Naive thymus-derived CD8-positive, alpha-beta T cell (primary cell): Measurements from ENCODE around the gene OGFR. TPM values are rescaled to one million over a fixed set of nuclear protein-coding genes. Genes with fewer than 3 reads are reported as not detected.

Experiments used
- ATAC-seq, 2 donors: fragments of 150-1000 bp; cut with Tn5 transposase in 1 of 2; sonication (Bioruptor Pico), chemical (Tn5 transposase) in 1 of 2; 1 replicate in 1 of 2; 2 replicates in 1 of 2; pipeline ENCODE4 v1.10.0; 2021; ENCODE audit warnings: mild to moderate bottlenecking in 2 of 2, moderate library complexity in 2 of 2
- POLR2A ChIA-PET: fragments of 350-600 bp; sonication (Branson Sonifier 250); formaldehyde crosslinking; loops from one replicate; lab custom pipeline; 2021; ENCODE audit warnings: antibody characterized with exemption; lab: Charles Lee
- DNase-seq, 10 donors: peaks; one replicate each; pipeline versions ENCODE4 v3.0.0 to v3.0.0-alpha.2; 2020 to 2022
- H3K27ac Mint-ChIP-seq, 10 donors: one replicate each; pipeline ENCODE4 v1.8.0; 2020 to 2022; ENCODE audit warnings: mild to moderate bottlenecking in 10 of 10, mixed read lengths in 10 of 10, moderate library complexity in 4 of 10, inconsistent platforms in 1 of 10
- H3K27me3 Mint-ChIP-seq, 5 donors: one replicate each; pipeline ENCODE4 v1.8.0; 2021 to 2022; ENCODE audit warnings: mixed read lengths in 5 of 5
- H3K36me3 Mint-ChIP-seq, 3 donors: one replicate each; pipeline ENCODE4 v1.8.0; 2020 to 2022; ENCODE audit warnings: mixed read lengths in 3 of 3, mild to moderate bottlenecking in 2 of 3, inconsistent platforms in 1 of 3
- H3K4me1 Mint-ChIP-seq, 4 donors: one replicate each; pipeline ENCODE4 v1.8.0; 2021 to 2022; ENCODE audit warnings: mixed read lengths in 4 of 4
- H3K4me3 Mint-ChIP-seq, 10 donors: one replicate each; pipeline ENCODE4 v1.8.0; 2020 to 2022; ENCODE audit warnings: mild to moderate bottlenecking in 10 of 10, mixed read lengths in 10 of 10, moderate library complexity in 6 of 10, inconsistent platforms in 1 of 10
- H3K9me3 Mint-ChIP-seq, 9 donors: one replicate each; pipeline ENCODE4 v1.8.0; 2020 to 2022; ENCODE audit warnings: mixed read lengths in 9 of 9, mild to moderate bottlenecking in 3 of 9, inconsistent platforms in 1 of 9, moderate library complexity in 1 of 9
- polyA plus RNA-seq, 3 donors: library from polyadenylated mRNA; unstranded; fragments of 300-500 nt; fragmentation: Illumina TruSeq; gene quantifications; one replicate each; pipeline ENCODE4 v1.2.3, GENCODE V29; 2021
- total RNA-seq, 8 experiments: library from RNA in 2 of 8; stranded (reverse) in 2 of 8; gene quantifications; one replicate each; pipeline ENCODE4 v1.2.3 and lab custom pipeline; 2021 to 2026

OGFR gene
- total and polyA plus RNA-seq, 5 experiments from 2014 or later = 26.5 to 79.9 (median 58.2) TPM

DNA sequence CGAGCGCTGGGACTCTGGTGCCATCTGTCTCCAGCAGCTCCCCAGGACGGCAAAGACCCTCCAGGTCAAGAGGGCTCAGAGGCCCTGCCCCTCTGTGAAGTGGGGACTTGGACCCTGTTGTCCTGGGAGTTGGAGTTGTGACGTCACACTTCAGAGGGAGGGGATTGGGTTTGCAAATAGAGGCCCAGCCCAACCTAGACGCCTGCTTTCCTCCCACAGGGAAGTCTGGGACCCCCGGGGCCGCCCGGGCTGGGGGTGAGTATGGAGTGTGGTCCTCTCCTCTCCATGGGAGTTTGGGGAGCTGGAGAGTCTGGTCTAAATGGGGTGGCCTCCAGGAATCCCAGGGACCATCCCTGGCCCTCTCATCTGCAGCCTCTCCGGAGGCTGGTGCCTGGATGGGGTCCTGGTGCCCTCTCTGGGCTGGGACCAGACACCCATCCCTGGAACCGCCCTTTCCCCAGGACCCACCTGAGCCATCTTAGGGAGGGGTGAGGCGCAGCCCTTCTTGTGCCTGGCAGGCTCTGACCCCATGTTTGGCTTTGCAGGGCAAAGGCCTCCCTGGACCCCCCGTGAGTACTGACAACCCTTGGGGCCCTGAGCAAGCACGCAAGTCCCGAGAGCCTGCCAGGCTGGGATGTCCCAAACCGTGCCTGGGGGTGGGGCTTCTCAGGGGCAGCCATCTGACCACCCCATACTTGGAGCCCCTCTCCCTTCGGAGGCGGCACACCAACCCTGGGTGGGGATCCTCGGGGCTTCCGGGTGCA, 16.5 kb downstream of the OGFR start:
- Mint-ChIP-seq H3K36me3 (no peaks in the 10 kb centered on the region), H3K4me1 (peaks cover 0 to 14% (median 3%) of the 10 kb centered on the region in 4 donors), H3K9me3 (no peaks in the 10 kb centered on the region), H3K27me3 (peaks cover 0 to 21% (median 0%) of the 10 kb centered on the region in 5 donors), H3K27ac (no peak overlapping the region), H3K4me3 (no peak overlapping the region)
- POLR2A ChIA-PET = no interaction called here
- no peak for ATAC-seq
- no peak for DNase-seq

DNA sequence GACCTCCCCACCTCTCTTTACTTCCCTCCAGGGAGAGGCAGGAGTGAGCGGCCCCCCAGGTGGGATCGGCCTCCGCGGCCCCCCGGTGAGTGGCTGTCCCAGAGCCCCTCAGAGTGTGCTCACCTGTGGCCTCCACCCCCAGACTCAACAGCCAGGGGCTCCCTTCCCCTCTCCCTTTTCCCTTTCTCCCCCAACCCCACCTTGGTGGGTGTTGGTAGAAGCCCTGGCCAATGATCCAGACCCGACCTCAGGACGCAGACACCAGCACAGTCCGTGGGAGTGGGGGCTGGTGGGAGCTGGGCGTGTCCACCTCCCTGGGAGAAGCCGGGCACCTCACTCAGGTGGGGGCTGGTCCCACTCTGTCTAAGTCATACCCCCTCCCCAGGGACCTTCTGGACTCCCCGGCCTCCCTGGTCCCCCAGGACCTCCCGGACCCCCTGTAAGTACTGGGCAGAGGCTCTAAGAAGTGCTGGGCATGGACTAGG, 17.1 kb downstream of the OGFR start:
- H3K4me1 Mint-ChIP-seq = peaks cover 0 to 10% (median 3%) of the 10 kb centered on the region in 4 donors
- H3K27ac Mint-ChIP-seq = no peak overlapping the region
- ATAC-seq = no peak
- no peak overlapping the region for H3K4me3 Mint-ChIP-seq
- POLR2A ChIA-PET = no interaction called here
- H3K9me3 Mint-ChIP-seq = no peaks in the 10 kb centered on the region
- peaks cover 0 to 18% (median 0%) of the 10 kb centered on the region in 5 donors for H3K27me3 Mint-ChIP-seq
- no peak for DNase-seq
- H3K36me3 Mint-ChIP-seq = no peaks in the 10 kb centered on the region

- DNase-seq (peak in 1 of 10 donors; percentile 15), ATAC-seq (no peak)
- POLR2A ChIA-PET = no interaction called here
- H3K36me3 Mint-ChIP-seq = no peaks in the 10 kb centered on the region
- H3K9me3 Mint-ChIP-seq = no peaks in the 10 kb centered on the region
- H3K4me3 Mint-ChIP-seq = no peak overlapping the region
- H3K27me3 Mint-ChIP-seq = peaks cover 0 to 18% (median 0%) of the 10 kb centered on the region in 5 donors
- no peak overlapping the region for H3K27ac Mint-ChIP-seq
- peaks cover 0 to 10% (median 3%) of the 10 kb centered on the region in 4 donors for H3K4me1 Mint-ChIP-seq
Measured at GRCh38 chr20:62822239-62822787, 17.7 kb downstream of the OGFR start.

DNA sequence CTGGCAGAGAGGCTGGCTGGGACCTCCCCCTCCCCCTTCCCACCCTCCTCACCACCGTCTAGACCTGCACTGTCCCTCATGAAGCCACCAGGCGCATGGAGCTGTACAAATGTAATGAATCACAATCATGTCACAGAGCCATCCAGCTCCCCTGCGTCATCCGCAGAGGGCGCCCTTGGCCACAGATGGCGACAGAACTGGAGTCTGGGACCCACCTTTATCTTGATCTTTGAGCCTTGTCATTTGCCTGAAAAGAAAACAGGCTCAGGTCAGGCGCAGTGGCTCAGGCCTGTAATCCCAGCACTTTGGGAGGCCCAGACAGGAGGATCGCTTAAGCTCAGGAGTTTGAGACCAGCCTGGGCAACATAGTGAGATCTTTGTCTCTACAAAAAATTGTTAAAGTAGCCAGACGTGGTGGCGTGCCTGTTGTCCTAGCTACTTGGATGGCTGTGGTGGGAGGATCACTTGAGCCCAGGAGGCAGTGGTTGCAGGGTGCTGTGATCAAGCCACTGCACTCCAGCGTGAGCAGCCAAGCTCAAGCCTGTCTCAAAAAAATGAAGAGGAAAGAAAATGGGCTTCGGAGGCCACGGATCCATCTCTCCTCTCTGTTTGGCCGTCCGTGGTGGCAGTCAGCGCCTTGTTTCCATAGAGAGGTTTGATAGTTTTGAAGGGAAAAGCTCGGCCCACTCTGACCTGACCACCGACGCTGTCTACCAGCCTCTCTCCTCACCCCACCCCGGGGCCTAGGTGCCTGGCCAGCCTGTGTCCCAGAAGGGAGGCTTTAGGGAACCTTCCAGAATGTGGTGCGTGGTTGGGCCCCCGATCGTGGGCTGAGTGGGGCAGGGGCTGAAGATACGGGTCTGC, 18.4 kb downstream of the OGFR start:
- POLR2A ChIA-PET = no interaction called here
- peak in 1 of 10 donors; percentile 64 for DNase-seq
- H3K4me3 Mint-ChIP-seq = peak overlapping the region in 2 of 10 donors; percentile 19 to 26
- H3K9me3 Mint-ChIP-seq = no peaks in the 10 kb centered on the region
- peaks cover 0 to 9% (median 2%) of the 10 kb centered on the region in 4 donors for H3K4me1 Mint-ChIP-seq
- no peaks in the 10 kb centered on the region for H3K36me3 Mint-ChIP-seq
- H3K27ac Mint-ChIP-seq = peak overlapping the region in 3 of 10 donors; percentile 22 to 44 (median 31)
- peaks cover 0 to 13% (median 0%) of the 10 kb centered on the region in 5 donors for H3K27me3 Mint-ChIP-seq
- ATAC-seq = peak in 1 of 2 donors; percentile 45

DNA sequence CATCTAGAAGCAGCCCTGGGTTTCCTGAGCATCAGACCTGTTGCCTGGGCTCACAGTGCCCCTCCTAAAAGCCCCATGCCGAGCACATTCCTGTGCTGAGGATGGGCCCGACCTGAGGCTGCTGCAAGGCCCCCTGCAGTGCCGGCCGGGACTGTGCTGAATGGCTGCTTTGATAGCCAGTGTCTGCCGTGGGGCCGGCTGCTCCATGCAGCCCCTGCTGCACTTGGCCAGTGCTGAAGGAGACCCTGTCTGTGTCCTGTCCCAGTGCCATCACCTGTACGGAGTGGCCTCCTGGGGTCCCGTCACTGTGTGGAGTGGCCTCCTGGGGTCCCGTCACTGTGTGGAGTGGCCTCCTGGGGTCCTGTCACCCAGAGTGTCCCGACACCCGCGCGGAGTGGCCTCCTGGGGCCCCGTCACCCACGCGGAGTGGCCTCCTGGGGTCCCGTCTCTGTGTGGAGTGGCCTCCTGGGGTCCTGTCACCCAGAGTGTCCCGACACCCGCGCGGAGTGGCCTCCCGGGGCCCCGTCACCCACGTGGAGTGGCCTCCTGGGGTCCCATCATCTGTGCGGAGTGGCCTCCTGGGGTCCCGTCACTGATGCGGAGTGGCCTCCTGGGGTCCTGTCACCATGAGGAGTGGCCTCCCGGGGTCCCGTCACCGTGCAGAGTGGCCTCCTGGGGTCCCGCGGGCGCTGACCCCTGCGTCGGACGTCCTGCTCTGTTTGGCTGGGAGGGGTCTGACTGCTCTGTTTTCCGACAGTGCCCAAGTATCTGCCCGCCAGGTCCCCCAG, 19.2 kb downstream of the OGFR start:
- no peak overlapping the region for H3K27ac Mint-ChIP-seq
- H3K36me3 Mint-ChIP-seq = no peaks in the 10 kb centered on the region
- peaks cover 0 to 10% (median 0%) of the 10 kb centered on the region in 5 donors for H3K27me3 Mint-ChIP-seq
- DNase-seq = peak in 1 of 10 donors; percentile 57
- no peak for ATAC-seq
- H3K4me1 Mint-ChIP-seq = peaks cover 0 to 9% (median 2%) of the 10 kb centered on the region in 4 donors
- POLR2A ChIA-PET = no interaction called here
- H3K9me3 Mint-ChIP-seq = no peaks in the 10 kb centered on the region
- no peak overlapping the region for H3K4me3 Mint-ChIP-seq

- peaks cover 0 to 9% (median 2%) of the 10 kb centered on the region in 4 donors for H3K4me1 Mint-ChIP-seq
- ATAC-seq = peak; percentile 76 to 81
- peak overlapping the region in 1 of 10 donors; percentile 24 for H3K27ac Mint-ChIP-seq
- POLR2A ChIA-PET = interaction anchor here (1.3 kb wide), 1 partner anchor 10 kb away, joined by 4 read pairs; no protein-coding TSS in a partner anchor
- no peaks in the 10 kb centered on the region for H3K9me3 Mint-ChIP-seq
- H3K36me3 Mint-ChIP-seq = no peaks in the 10 kb centered on the region
- H3K4me3 Mint-ChIP-seq = peak overlapping the region in 7 of 10 donors; percentile 30 to 65 (median 53)
- H3K27me3 Mint-ChIP-seq = peaks cover 0 to 5% (median 0%) of the 10 kb centered on the region in 5 donors
- peak in 6 of 10 donors; percentile 23 to 72 (median 44) for DNase-seq
Measured at GRCh38 chr20:62824476-62825332, 20.1 kb downstream of the OGFR start.

- Mint-ChIP-seq H3K4me3 (peak overlapping the region in 1 of 10 donors; percentile 22), H3K27me3 (no peaks in the 10 kb centered on the region), H3K27ac (peak overlapping the region in 1 of 10 donors; percentile 13), H3K36me3 (no peaks in the 10 kb centered on the region), H3K9me3 (no peaks in the 10 kb centered on the region), H3K4me1 (peaks cover 0 to 9% (median 2%) of the 10 kb centered on the region in 4 donors)
- POLR2A ChIA-PET = interaction anchor here (1.3 kb wide), 1 partner anchor 10 kb away, joined by 4 read pairs; no protein-coding TSS in a partner anchor
- ATAC-seq (no peak), DNase-seq (peak in 1 of 10 donors; percentile 60)
Measured at GRCh38 chr20:62825333-62825985, 20.8 kb downstream of the OGFR start.

GRCh38 chr20:62825986-62826645, 21.5 kb downstream of the OGFR start:
- no peaks in the 10 kb centered on the region for H3K36me3 Mint-ChIP-seq
- H3K9me3 Mint-ChIP-seq = no peaks in the 10 kb centered on the region
- no peaks in the 10 kb centered on the region for H3K27me3 Mint-ChIP-seq
- no peak overlapping the region for H3K4me3 Mint-ChIP-seq
- DNase-seq = peak in 1 of 10 donors; percentile 61
- ATAC-seq = no peak
- H3K4me1 Mint-ChIP-seq = peaks cover 0 to 9% (median 2%) of the 10 kb centered on the region in 4 donors
- POLR2A ChIA-PET = no interaction called here
- no peak overlapping the region for H3K27ac Mint-ChIP-seq

GRCh38 chr20:62826646-62827310, 22.1 kb downstream of the OGFR start:
- Mint-ChIP-seq H3K4me3 (no peak overlapping the region), H3K27ac (no peak overlapping the region), H3K27me3 (no peaks in the 10 kb centered on the region), H3K9me3 (no peaks in the 10 kb centered on the region), H3K4me1 (peaks cover 0 to 11% (median 4%) of the 10 kb centered on the region in 4 donors), H3K36me3 (no peaks in the 10 kb centered on the region)
- POLR2A ChIA-PET = no interaction called here
- ATAC-seq (no peak), DNase-seq (no peak)
